ENCODE measurements around the gene BEST4. TPM values are rescaled to one million over a fixed set of nuclear protein-coding genes. Genes with fewer than 3 reads are reported as not detected.
"Not testable (repeated sequence)": the region's sequence is repeated elsewhere in the genome, so short reads cannot be mapped to it uniquely, and the experiment has no call there.

BEST4 gene
- polyA plus RNA-seq, 1 donor from 2014 or later, result not detected

GRCh38 chr1:44775078-44775929, 12.7 kb downstream of the BEST4 start, which contains the start of gene RPS8:
TSS of gene RPS8 (plus strand) at chr1:44775540. CDS start at chr1:44775597, 57 bp downstream.
- Histone ChIP-seq H2AFZ (ENCODE audit: low read depth, low read length) (peak within 1 kb of the TSS; percentile 99), H3K27ac (ENCODE audit: low read length) (peak within 1 kb of the TSS; percentile 96), H3K27me3 (ENCODE audit: insufficient read depth, low read depth, low read length) (no peaks in the 10 kb centered on the region), H3K36me3 (ENCODE audit: insufficient read depth, low read length) (no peaks in the 10 kb centered on the region), H4K20me1 (ENCODE audit: insufficient read depth) (peaks cover 2% of the 10 kb centered on the region), H3F3A (ENCODE audit: insufficient read depth, low read length, poor library complexity, severe bottlenecking) (no peaks in the 10 kb centered on the region), H3K4me3 (ENCODE audit: low read length) (peak within 1 kb of the TSS; percentile 81), H3K9me3 (ENCODE audit: low read length) (no peaks in the 10 kb centered on the region), H3K79me2 (replicated peaks; ENCODE audit: insufficient read depth, low read length) (peaks cover 10% of the 10 kb centered on the region), H3K9ac (ENCODE audit: low read length) (peak within 1 kb of the TSS; percentile 95), H3K9me2 (ENCODE audit: insufficient read depth, low read length) (no peaks in the 10 kb centered on the region), H3K4me2 (ENCODE audit: low read length) (peak within 1 kb of the TSS; percentile 75)
- TF ChIP-seq EP300 (conservative IDR thresholded peaks at IDR 0.05; ENCODE audit: poor library complexity, severe bottlenecking) (peak; percentile 80), REST (IDR thresholded peaks at IDR 0.05; ENCODE audit: borderline replicate concordance) (peak; percentile 95), MXI1 (conservative IDR thresholded peaks at IDR 0.05; ENCODE audit: poor library complexity, severe bottlenecking) (peak; percentile 97), POLR2AphosphoS5 (IDR thresholded peaks at IDR 0.05) (peak; percentile 98), TAF1 (IDR thresholded peaks at IDR 0.05; ENCODE audit: low read depth) (peak; percentile 95), EZH2 (IDR thresholded peaks at IDR 0.05; ENCODE audit: borderline replicate concordance, insufficient read depth, low read length, poor library complexity, severe bottlenecking) (no peak), SMC3 (conservative IDR thresholded peaks at IDR 0.05; ENCODE audit: poor library complexity) (no peak), RAD21 (conservative IDR thresholded peaks at IDR 0.05) (peak; percentile 13)
- TF ChIP-seq, protein P1, sequence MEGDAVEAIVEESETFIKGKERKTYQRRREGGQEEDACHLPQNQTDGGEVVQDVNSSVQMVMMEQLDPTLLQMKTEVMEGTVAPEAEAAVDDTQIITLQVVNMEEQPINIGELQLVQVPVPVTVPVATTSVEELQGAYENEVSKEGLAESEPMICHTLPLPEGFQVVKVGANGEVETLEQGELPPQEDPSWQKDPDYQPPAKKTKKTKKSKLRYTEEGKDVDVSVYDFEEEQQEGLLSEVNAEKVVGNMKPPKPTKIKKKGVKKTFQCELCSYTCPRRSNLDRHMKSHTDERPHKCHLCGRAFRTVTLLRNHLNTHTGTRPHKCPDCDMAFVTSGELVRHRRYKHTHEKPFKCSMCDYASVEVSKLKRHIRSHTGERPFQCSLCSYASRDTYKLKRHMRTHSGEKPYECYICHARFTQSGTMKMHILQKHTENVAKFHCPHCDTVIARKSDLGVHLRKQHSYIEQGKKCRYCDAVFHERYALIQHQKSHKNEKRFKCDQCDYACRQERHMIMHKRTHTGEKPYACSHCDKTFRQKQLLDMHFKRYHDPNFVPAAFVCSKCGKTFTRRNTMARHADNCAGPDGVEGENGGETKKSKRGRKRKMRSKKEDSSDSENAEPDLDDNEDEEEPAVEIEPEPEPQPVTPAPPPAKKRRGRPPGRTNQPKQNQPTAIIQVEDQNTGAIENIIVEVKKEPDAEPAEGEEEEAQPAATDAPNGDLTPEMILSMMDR (IDR thresholded peaks at IDR 0.05; ENCODE audit: poor library complexity, severe bottlenecking), result peak; percentile 19

DNA sequence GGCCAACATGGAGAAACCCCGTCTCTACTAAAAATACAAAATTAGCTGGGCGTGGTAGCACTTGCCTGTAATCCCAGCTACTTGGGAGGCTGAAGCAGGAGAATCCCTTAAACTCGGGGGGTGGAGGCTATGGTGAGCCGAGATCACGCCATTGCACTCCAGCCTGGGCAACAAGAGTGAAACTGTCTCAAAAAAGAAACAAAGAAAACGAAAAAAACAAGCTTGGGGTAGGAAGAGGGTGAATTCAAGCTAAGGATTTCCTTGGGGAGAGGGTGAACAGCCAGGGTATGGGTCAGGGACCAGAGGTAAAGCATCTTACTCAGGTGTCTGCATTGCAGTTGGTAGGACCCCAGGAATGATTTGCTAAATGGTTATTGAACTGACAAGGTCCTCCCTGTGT, 21.5 kb downstream of the BEST4 start:
- H3K27me3 ChIP-seq (ENCODE audit: insufficient read depth, low read depth, low read length); H3K4me2 ChIP-seq (ENCODE audit: low read length); H2AFZ ChIP-seq (ENCODE audit: low read depth, low read length); H3K9ac ChIP-seq (ENCODE audit: low read length); H3K36me3 ChIP-seq (ENCODE audit: insufficient read depth, low read length); H3K9me3 ChIP-seq (ENCODE audit: low read length); H3K27ac ChIP-seq (ENCODE audit: low read length); H3K79me2 ChIP-seq (replicated peaks; ENCODE audit: insufficient read depth, low read length); H3K4me3 ChIP-seq (ENCODE audit: low read length); H4K20me1 ChIP-seq (ENCODE audit: insufficient read depth); H3F3A ChIP-seq (ENCODE audit: insufficient read depth, low read length, poor library complexity, severe bottlenecking); H3K9me2 ChIP-seq (ENCODE audit: insufficient read depth, low read length): not testable (repeated sequence)

All from neural cell (in vitro differentiated cells).